HT1080 (cell line): ENCODE results near the gene SMIM28. TPM values are rescaled to one million over a fixed set of nuclear protein-coding genes. Genes with fewer than 3 reads are reported as not detected.
"Not testable (repeated sequence)": the region's sequence is repeated elsewhere in the genome, so short reads cannot be mapped to it uniquely, and the experiment has no call there.

Source experiments
- DNase-seq: peaks from one replicate; pipeline ENCODE4 v3.0.0-alpha.2; 2015; ENCODE audit warnings: low read depth
- polyA plus RNA-seq, 2 experiments: library from polyadenylated mRNA; depleted of rRNA; stranded (reverse); fragments of >200 nt; gene quantifications; 2 replicates each; pipeline ENCODE4 v1.2.3, GENCODE V29; 2015
- total RNA-seq: library from RNA; depleted of rRNA; stranded (reverse); fragments of >200 nt; shearing (Covaris generic); gene quantifications from 2 replicates; pipeline ENCODE4 v1.2.3, GENCODE V29; 2014; rRNA removed

SMIM28 gene
- not detected in 2 replicates for total RNA-seq
- not detected in 2 replicates for polyA plus RNA-seq (2015; cell fraction: cytosol; rRNA removed)
- polyA plus RNA-seq (2015; cell fraction: nucleus; rRNA removed), result not detected in 2 replicates

DNA sequence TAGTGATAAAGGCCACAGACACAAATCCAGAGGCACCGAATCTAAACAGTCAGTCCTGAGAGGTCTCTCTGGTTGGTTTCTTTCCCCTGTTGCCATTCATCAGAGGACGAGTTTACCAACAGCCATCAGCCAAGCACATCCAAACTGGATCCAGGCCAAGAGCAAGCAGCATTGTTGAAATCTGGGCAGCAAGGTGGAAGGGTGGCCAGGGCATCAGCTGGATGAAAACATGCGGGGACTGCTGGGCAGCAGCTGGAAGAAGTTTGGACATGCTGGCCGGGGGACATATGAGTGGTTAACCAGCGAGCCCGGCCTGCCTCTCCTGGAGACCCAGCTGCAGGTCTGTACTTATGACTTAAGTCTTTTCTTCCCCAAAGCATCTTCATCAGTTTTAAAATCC lies at the start of gene SMIM28:
SMIM28 (plus strand) TSS at position 62 of the 400 bp plus-strand sequence; CDS start at position 230, 168 bp downstream.
- DNase-seq, result no peak

DNA sequence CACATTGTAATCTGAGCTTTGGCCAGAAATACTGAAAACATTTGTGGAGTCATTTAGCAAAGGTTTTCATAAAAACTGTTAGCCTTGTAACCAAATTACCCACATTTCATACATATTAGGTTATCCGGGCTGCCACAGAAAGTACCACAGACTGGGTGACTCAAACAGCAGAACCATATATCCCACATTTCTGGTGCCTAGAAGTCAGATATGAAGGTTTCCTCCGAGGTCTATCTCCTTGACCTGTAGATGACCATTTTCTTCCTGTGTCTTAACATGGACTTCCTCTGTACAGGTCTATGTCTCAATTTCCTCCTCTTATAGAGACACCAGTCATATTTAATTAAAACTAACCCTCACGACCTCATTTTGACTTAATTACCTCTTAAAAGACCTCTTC lies 49.5 kb upstream of the SMIM28 start:
- DNase-seq, result no peak

- DNase-seq, result no peak
These were observed 46.9 kb upstream of the SMIM28 start for GRCh38 chr6:138330763-138331162.

DNA sequence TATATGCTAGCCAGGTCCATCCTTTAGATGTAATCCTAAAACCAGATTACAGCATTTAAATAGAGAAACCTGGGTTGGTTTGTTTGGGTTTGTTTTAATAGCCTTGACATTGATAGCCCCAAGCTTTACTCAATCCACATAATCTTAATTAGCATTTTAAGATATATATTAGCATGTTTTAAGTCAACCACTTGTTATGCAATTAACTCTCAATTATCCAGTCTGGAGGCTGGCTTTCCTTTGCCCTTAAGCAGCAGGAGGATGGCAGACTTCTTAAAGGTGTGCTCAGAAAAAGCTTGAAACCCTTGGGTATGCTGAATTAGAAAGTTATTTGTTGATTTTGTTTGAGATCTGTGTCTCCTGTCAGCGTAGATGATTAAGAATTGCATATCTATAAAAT lies 46.3 kb upstream of the SMIM28 start:
- DNase-seq, result no peak

DNA sequence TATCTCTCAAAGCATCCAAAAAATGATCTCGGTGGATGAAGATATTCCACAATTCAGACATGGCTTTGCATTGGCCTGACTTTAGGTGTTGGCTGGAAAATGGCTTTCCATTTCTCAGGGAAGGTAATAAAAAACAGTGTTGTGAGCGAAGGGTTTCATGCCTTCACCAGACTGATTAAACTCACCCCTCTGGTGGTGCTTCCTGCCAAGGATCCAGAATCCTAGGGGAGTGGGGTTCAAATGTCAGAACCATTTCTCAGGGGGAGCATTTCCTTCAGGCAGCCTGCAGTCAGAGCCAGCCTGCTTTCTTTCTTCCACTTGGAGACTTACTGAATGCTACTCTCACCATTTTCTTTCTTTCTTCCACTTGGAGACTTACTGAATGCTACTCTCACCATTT lies 45.7 kb upstream of the SMIM28 start:
- no peak for DNase-seq

- no peak for DNase-seq
These were observed 43.7 kb upstream of the SMIM28 start for GRCh38 chr6:138334000-138334399.

GRCh38 chr6:138334963-138335362 lies 42.7 kb upstream of the SMIM28 start:
- no peak for DNase-seq

DNA sequence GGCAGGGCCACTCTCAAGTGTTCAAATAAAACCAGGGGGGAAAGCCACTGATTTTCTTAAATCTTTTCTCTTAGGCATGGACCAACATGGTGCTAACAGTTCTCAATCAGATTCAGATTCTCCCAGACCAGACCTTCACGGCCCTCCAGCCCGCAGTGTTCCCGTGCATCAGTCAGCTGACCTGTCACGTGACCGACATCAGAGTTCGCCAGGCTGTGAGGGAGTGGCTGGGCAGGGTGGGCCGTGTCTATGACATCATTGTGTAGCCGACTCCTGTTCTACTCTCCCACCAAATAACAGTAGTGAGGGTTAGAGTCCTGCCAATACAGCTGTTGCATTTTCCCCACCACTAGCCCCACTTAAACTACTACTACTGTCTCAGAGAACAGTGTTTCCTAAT lies 41.5 kb upstream of the SMIM28 start:
- no peak for DNase-seq

GRCh38 chr6:138337076-138337475 lies 40.6 kb upstream of the SMIM28 start:
- DNase-seq, result no peak

DNA sequence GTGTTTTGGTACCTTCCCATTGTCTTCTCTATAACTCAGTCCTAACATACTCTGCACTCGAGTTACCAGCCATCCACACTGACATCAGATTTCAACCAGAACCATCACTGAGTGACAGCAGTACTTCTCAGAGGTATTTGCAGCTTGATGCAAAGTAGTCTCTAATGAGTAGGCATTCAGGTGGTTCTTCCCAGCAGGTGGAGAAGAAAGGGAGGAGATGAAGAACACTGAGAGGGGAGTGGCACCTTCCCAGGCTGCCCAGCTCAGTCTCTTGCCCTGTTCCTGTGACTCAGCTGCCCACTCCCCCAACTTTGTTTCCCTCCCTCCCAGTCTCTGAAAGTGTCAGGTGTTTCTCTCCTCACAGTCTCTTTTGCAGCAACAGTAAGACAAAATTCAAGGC lies 38.7 kb upstream of the SMIM28 start:
- DNase-seq, result no peak

DNA sequence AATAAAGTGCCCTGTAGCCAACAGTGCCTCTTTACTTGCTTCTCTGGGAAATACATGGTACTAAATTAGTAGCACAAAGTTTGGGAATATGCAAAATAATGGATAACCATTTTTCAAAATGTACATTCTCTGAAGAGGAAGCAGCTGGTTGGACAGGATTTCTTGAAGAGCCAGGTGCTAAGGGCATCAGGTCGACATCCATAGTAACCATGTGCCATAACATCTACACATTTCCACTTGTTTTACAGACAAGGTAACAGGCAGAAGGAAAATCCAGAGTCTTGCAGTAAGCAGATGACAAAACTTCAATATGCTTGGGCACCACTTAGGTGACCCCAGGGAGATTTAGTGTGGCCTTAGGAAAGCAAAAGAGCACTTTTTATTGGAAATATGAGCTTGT lies 36.5 kb upstream of the SMIM28 start:
- DNase-seq, result no peak

GRCh38 chr6:138343112-138343511 lies 34.6 kb upstream of the SMIM28 start:
- no peak for DNase-seq

- DNase-seq, result no peak
These were observed 32.0 kb upstream of the SMIM28 start for GRCh38 chr6:138345565-138346285.

- DNase-seq, result no peak
These were observed 31.2 kb upstream of the SMIM28 start for GRCh38 chr6:138346302-138347195.

DNA sequence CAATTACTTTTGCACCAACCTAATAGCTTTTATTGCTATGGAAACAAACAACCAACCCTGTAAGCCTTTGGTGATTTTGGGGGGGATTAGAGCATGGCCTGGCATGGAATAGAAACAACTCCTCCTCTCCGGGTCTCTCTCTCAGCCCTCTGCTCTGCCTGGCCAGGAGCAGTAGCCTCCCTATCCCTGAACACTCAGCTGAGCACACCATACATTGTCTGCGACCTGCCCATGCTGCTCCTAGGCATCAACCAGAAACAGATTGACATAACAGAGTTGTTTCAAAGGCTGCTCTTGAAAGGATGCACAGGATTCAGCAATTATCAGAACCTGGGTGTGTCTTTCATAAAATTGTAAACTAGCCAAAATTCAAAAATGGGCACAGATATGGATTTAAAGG lies 29.8 kb upstream of the SMIM28 start:
- DNase-seq, result no peak

- no peak for DNase-seq
These were observed 27.8 kb upstream of the SMIM28 start for GRCh38 chr6:138349891-138350290.

- DNase-seq, result no peak
These were observed 19.8 kb upstream of the SMIM28 start for GRCh38 chr6:138357928-138358327.

- DNase-seq, result not testable (repeated sequence)
These were observed 9.0 kb upstream of the SMIM28 start for GRCh38 chr6:138368684-138369083.

DNA sequence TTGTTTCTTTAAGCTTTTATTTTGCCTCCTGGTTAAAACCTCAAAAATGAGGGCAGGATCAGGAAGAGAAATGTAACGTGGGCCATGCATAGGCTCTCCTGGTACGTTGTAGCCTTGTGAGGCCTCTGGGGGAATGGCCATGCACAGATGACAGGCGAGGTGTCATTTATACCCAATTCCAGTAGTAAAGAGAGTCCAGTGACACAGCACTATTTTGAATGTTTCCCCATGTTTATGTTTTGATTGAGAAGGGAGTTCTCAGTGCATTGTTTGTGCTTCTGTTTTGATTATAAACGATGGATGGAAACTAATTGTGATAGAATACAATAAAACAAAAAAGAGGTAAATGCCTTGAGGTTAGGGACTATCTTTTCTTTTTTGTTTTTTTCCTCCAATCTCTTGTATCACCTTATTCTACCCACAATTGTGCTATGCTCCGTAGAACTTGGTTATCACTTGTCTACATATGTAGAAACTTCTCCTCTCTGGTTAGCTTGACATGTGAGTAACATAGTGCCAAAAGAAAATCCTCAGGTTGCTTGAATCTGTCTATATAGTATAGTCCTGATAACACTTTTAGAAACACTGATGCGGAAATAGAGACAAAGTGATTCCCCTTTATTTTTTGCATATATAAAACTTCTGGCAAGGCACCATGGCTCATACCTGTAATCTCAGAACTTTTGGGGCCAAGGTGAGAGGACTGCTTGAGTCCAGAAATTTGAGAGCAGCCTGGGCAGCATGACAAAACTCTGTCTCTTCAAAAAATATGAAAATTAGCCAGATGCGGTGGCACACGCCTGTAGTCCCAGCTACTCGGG lies 6.9 kb upstream of the SMIM28 start:
- no peak for DNase-seq

DNA sequence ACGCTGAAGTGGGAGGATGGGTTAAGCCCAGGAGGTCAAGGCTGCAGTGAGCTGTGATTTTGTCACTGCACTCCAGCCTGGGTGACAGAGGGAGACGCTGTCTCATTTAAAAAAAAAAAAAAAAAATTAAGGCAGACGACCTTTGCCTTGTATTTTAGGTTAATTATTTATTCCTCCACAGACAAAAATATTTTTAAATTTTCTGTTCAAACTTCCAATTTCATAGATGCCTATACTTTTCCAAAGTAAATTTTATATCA lies 6.3 kb upstream of the SMIM28 start:
- no peak for DNase-seq

DNA sequence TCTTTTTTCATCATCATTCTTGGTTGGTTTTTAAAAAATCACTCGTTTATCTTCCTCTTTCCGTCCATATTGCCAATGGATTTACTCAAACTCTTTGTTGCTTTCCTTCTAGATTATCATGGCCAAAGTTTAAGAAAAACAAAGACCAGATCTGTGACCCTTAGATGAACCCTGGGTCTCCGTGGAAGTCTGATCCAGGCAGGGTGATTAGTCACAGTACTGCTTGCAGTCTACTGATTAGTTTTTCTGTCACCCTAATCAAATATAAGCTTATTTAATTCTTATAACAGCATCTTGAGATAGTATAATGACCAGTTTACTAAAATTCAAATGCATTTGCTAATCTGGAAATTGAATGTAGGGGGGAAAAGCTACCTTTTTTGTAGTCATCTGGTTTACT lies 6.0 kb upstream of the SMIM28 start:
- DNase-seq, result peak; percentile 28
